Liver (tissue), 9 donors: ENCODE data around the gene UBE2E2. TPM values are rescaled to one million over a fixed set of nuclear protein-coding genes. Genes with fewer than 3 reads are reported as not detected.

Source experiments
- DNase-seq: peaks from one replicate; pipeline ENCODE4 v3.0.0-alpha.2; 2017; ENCODE audit warnings: low spot score
- H3K27ac ChIP-seq, 2 donors: one replicate each; pipeline ENCODE4 v1.7.0; 2013; ENCODE audit warnings: inconsistent platforms in 2 of 2, low read length in 2 of 2, control low read depth in 1 of 2, low read depth in 1 of 2, mild to moderate bottlenecking in 1 of 2
- H3K27me3 ChIP-seq, 4 donors: one replicate each; pipeline versions ENCODE4 v1.6.1 to v1.7.0; 2013; ENCODE audit warnings: low read length in 3 of 4, inconsistent platforms in 1 of 4, mild to moderate bottlenecking in 1 of 4, moderate library complexity in 1 of 4; ENCODE audit not compliant: control insufficient read depth in 4 of 4, insufficient read depth in 4 of 4
- H3K36me3 ChIP-seq, 4 donors: one replicate each; pipeline versions ENCODE4 v1.6.1 to v1.7.0; 2013; ENCODE audit warnings: low read length in 3 of 4, mild to moderate bottlenecking in 3 of 4, low read depth in 1 of 4, moderate library complexity in 1 of 4; ENCODE audit not compliant: control insufficient read depth in 4 of 4, insufficient read depth in 3 of 4
- H3K4me1 ChIP-seq, 4 donors: one replicate each; pipeline versions ENCODE4 v1.6.1 to v1.7.0; 2013; ENCODE audit warnings: low read length in 3 of 4, mild to moderate bottlenecking in 3 of 4, moderate library complexity in 1 of 4; ENCODE audit not compliant: control insufficient read depth in 4 of 4, insufficient read depth in 4 of 4
- H3K4me3 ChIP-seq, 3 donors: one replicate each; pipeline versions ENCODE4 v1.6.1 to v1.7.0; 2013; ENCODE audit warnings: low read length in 3 of 3, control low read depth in 1 of 3, low read depth in 1 of 3, mild to moderate bottlenecking in 1 of 3
- H3K9ac ChIP-seq, 2 donors: one replicate each; pipeline ENCODE4 v1.7.0; 2013; ENCODE audit warnings: low read length in 2 of 2, mild to moderate bottlenecking in 2 of 2, moderate library complexity in 2 of 2, control low read depth in 1 of 2, low read depth in 1 of 2
- H3K9me3 ChIP-seq, 4 donors: one replicate each; pipeline versions ENCODE4 v1.6.1 to v1.7.0; 2013; ENCODE audit warnings: low read length in 3 of 4; ENCODE audit not compliant: control insufficient read depth in 4 of 4
- EGR1 ChIP-seq, 2 donors: IDR thresholded peaks; 2 replicates each; pipeline ENCODE4 v1.6.1; 2016 to 2018; ENCODE audit warnings: antibody characterized with exemption in 2 of 2, low read depth in 2 of 2
- FOXA1 ChIP-seq: IDR thresholded peaks from 2 replicates; pipeline ENCODE4 v1.6.1; 2016; ENCODE audit warnings: antibody characterized with exemption
- FOXA2 ChIP-seq: IDR thresholded peaks from 2 replicates; pipeline ENCODE4 v1.6.1; 2016; ENCODE audit warnings: antibody characterized with exemption
- GABPA ChIP-seq, 2 donors: IDR thresholded peaks in 1 of 2; conservative IDR thresholded peaks in 1 of 2; 2 replicates each; pipeline ENCODE4 v1.6.1; 2016; ENCODE audit warnings: antibody characterized with exemption in 2 of 2, mild to moderate bottlenecking in 1 of 2, moderate library complexity in 1 of 2
- HNF4A ChIP-seq, 2 donors: conservative IDR thresholded peaks; 2 replicates each; pipeline ENCODE4 v1.6.1; 2016; ENCODE audit warnings: antibody characterized with exemption in 2 of 2, mild to moderate bottlenecking in 2 of 2
- HNF4G ChIP-seq: IDR thresholded peaks from 2 replicates; pipeline ENCODE4 v1.6.1; 2016; ENCODE audit warnings: antibody characterized with exemption
- JUND ChIP-seq, 2 donors: IDR thresholded peaks; 2 replicates each; pipeline ENCODE4 v1.6.1; 2016; ENCODE audit warnings: antibody characterized with exemption in 2 of 2
- NR2F2 ChIP-seq: IDR thresholded peaks from 2 replicates; pipeline ENCODE4 v1.6.1; 2016; ENCODE audit warnings: antibody characterized with exemption
- RAD21 ChIP-seq, 2 donors: IDR thresholded peaks; 2 replicates each; pipeline ENCODE4 v1.6.1; 2016; ENCODE audit warnings: antibody characterized with exemption in 2 of 2, mild to moderate bottlenecking in 2 of 2
- RXRA ChIP-seq, 2 donors: IDR thresholded peaks; 2 replicates each; pipeline ENCODE4 v1.6.1; 2017 to 2018; ENCODE audit warnings: antibody characterized with exemption in 2 of 2, mild to moderate bottlenecking in 1 of 2
- SP1 ChIP-seq: IDR thresholded peaks from 2 replicates; pipeline ENCODE4 v1.6.1; 2018; ENCODE audit warnings: antibody characterized with exemption, mild to moderate bottlenecking
- TAF1 ChIP-seq: conservative IDR thresholded peaks from 2 replicates; pipeline ENCODE4 v1.6.1; 2016; ENCODE audit warnings: antibody characterized with exemption, mild to moderate bottlenecking
- YY1 ChIP-seq: IDR thresholded peaks from 2 replicates; pipeline ENCODE4 v1.6.1; 2016; ENCODE audit warnings: antibody characterized with exemption, mild to moderate bottlenecking
- WGBS: extraction: QIAGEN DNeasy Blood & Tissue Kit; methylation state at CpG from one replicate; pipeline ENCODE4 v1.1.7; 2013; 5-methylcytosine and 5-hydroxymethylcytosine counted together
- polyA plus RNA-seq, 2 donors: library from polyadenylated mRNA; stranded (reverse) in 1 of 2; unstranded in 1 of 2; fragments of 200-250 nt in 1 of 2; fragments of >200 nt in 1 of 2; fragmentation: Nextera tagmentation in 1 of 2; extraction: Ambion mirVana in 1 of 2; gene quantifications; one replicate each; pipeline versions ENCODE4 v1.2.1 to v1.2.3, GENCODE V29; 2013 to 2015
- total RNA-seq, 2 donors: library from RNA; depleted of rRNA; stranded (reverse); fragments of >200 nt; gene quantifications; one replicate each; pipeline ENCODE4 v1.2.3, GENCODE V29; 2014
- TF ChIP-seq, protein P1 (sequence below): IDR thresholded peaks from 2 replicates; pipeline ENCODE4 v1.6.1; 2016; ENCODE audit warnings: antibody characterized with exemption
- TF ChIP-seq, protein P2 (sequence below): IDR thresholded peaks from 2 replicates; pipeline ENCODE4 v1.6.1; 2016; ENCODE audit warnings: antibody characterized with exemption, mild to moderate bottlenecking
- TF ChIP-seq, protein P3 (sequence below): fragments of 150-350 bp; IDR thresholded peaks from 2 replicates; pipeline ENCODE4 v1.5.1; 2017; ENCODE audit warnings: improper control_type of control experiment, low read depth, low read length; ENCODE audit not compliant: missing input control
- TF ChIP-seq, protein P4 (sequence below): IDR thresholded peaks from 2 replicates; pipeline ENCODE4 v1.6.1; 2016; ENCODE audit warnings: antibody characterized with exemption
- TF ChIP-seq, protein P5 (sequence below): IDR thresholded peaks from 2 replicates; pipeline ENCODE4 v1.6.1; 2016; ENCODE audit warnings: antibody characterized with exemption
- donor health status: healthy.
- donor health status: healthy.
- donor health status: healthy.
- donor health status: healthy.
- donor health status: healthy.

The UBE2E2 gene
- total and polyA plus RNA-seq, 4 donors = 9.0 to 27.8 (median 16.8) TPM

DNA sequence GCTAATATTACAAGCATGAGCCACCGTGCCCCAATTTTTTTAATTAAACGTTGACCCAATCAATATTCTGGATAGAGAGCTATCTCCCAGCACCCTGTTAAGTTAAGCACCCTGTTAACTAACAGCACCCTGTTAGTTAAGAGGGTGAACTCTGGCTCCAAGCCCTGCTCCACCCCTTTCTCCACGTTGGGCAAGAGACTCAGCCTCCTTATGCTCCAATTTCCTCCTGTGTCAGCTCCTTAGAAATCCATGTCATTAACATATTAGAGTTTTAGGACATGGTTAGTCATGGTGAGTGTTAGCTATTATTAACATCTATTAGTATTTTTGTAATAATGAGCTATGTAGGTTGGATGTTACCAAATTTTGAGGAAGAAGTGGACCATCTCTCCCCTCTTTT is 385.4 kb downstream of the UBE2E2 start:
- peaks cover 0 to 4% (median 0%) of the 10 kb centered on the region in 4 donors for H3K36me3 ChIP-seq
- no peaks in the 10 kb centered on the region for H3K27me3 ChIP-seq
- no peaks in the 10 kb centered on the region for H3K4me1 ChIP-seq
- no peaks in the 10 kb centered on the region for H3K9me3 ChIP-seq
- no peak for DNase-seq
- WGBS = 62% methylated on average over 3 of the region's 3 CpGs
- H3K27ac ChIP-seq = no peak overlapping the region
- no peak overlapping the region for H3K4me3 ChIP-seq
- no peak for TF ChIP-seq RAD21 (IDR thresholded peaks at IDR 0.05)
- TF ChIP-seq RXRA (IDR thresholded peaks at IDR 0.05) = no peak
- no peak for TF ChIP-seq FOXA2
- TF ChIP-seq YY1 = no peak
- no peak for TF ChIP-seq SP1
- TF ChIP-seq, protein P1, sequence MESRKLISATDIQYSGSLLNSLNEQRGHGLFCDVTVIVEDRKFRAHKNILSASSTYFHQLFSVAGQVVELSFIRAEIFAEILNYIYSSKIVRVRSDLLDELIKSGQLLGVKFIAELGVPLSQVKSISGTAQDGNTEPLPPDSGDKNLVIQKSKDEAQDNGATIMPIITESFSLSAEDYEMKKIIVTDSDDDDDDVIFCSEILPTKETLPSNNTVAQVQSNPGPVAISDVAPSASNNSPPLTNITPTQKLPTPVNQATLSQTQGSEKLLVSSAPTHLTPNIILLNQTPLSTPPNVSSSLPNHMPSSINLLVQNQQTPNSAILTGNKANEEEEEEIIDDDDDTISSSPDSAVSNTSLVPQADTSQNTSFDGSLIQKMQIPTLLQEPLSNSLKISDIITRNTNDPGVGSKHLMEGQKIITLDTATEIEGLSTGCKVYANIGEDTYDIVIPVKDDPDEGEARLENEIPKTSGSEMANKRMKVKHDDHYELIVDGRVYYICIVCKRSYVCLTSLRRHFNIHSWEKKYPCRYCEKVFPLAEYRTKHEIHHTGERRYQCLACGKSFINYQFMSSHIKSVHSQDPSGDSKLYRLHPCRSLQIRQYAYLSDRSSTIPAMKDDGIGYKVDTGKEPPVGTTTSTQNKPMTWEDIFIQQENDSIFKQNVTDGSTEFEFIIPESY = no peak
- no peak for TF ChIP-seq HNF4G
- TF ChIP-seq, protein P2, sequence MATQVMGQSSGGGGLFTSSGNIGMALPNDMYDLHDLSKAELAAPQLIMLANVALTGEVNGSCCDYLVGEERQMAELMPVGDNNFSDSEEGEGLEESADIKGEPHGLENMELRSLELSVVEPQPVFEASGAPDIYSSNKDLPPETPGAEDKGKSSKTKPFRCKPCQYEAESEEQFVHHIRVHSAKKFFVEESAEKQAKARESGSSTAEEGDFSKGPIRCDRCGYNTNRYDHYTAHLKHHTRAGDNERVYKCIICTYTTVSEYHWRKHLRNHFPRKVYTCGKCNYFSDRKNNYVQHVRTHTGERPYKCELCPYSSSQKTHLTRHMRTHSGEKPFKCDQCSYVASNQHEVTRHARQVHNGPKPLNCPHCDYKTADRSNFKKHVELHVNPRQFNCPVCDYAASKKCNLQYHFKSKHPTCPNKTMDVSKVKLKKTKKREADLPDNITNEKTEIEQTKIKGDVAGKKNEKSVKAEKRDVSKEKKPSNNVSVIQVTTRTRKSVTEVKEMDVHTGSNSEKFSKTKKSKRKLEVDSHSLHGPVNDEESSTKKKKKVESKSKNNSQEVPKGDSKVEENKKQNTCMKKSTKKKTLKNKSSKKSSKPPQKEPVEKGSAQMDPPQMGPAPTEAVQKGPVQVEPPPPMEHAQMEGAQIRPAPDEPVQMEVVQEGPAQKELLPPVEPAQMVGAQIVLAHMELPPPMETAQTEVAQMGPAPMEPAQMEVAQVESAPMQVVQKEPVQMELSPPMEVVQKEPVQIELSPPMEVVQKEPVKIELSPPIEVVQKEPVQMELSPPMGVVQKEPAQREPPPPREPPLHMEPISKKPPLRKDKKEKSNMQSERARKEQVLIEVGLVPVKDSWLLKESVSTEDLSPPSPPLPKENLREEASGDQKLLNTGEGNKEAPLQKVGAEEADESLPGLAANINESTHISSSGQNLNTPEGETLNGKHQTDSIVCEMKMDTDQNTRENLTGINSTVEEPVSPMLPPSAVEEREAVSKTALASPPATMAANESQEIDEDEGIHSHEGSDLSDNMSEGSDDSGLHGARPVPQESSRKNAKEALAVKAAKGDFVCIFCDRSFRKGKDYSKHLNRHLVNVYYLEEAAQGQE = no peak
- TF ChIP-seq, protein P3, sequence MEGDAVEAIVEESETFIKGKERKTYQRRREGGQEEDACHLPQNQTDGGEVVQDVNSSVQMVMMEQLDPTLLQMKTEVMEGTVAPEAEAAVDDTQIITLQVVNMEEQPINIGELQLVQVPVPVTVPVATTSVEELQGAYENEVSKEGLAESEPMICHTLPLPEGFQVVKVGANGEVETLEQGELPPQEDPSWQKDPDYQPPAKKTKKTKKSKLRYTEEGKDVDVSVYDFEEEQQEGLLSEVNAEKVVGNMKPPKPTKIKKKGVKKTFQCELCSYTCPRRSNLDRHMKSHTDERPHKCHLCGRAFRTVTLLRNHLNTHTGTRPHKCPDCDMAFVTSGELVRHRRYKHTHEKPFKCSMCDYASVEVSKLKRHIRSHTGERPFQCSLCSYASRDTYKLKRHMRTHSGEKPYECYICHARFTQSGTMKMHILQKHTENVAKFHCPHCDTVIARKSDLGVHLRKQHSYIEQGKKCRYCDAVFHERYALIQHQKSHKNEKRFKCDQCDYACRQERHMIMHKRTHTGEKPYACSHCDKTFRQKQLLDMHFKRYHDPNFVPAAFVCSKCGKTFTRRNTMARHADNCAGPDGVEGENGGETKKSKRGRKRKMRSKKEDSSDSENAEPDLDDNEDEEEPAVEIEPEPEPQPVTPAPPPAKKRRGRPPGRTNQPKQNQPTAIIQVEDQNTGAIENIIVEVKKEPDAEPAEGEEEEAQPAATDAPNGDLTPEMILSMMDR = no peak
- TF ChIP-seq NR2F2 = no peak
- no peak for TF ChIP-seq JUND (IDR thresholded peaks at IDR 0.05)
- TF ChIP-seq, protein P4, sequence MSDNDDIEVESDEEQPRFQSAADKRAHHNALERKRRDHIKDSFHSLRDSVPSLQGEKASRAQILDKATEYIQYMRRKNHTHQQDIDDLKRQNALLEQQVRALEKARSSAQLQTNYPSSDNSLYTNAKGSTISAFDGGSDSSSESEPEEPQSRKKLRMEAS = no peak
- TF ChIP-seq TAF1 = no peak
- no peak for TF ChIP-seq FOXA1
- no peak for TF ChIP-seq HNF4A (conservative IDR thresholded peaks at IDR 0.05)
- TF ChIP-seq EGR1 (IDR thresholded peaks at IDR 0.05; ENCODE audit: low read depth in 2 of 2) = no peak
- TF ChIP-seq, protein P5, sequence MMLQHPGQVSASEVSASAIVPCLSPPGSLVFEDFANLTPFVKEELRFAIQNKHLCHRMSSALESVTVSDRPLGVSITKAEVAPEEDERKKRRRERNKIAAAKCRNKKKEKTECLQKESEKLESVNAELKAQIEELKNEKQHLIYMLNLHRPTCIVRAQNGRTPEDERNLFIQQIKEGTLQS = no peak
- no peak for TF ChIP-seq GABPA (IDR thresholded peaks at IDR 0.05 in 1 of 2, conservative IDR thresholded peaks at IDR 0.05 in 1 of 2)
- H3K9ac ChIP-seq = no peak overlapping the region
